Glutamatergic neuron (in vitro differentiated cells): Measurements from ENCODE around the gene KIF1B. TPM values are rescaled to one million over a fixed set of nuclear protein-coding genes. Genes with fewer than 3 reads are reported as not detected.

Experiments used
- DNase-seq: peaks from one replicate; pipeline ENCODE4 v3.0.0; 2022
- H3K27ac Mint-ChIP-seq: one replicate; pipeline ENCODE4 v1.8.0; 2020; ENCODE audit warnings: mild to moderate bottlenecking, mixed read lengths, inconsistent platforms; ENCODE audit not compliant: unreplicated experiment
- H3K27me3 Mint-ChIP-seq: one replicate; pipeline ENCODE4 v1.8.0; 2020; ENCODE audit warnings: mild to moderate bottlenecking, moderate library complexity, mixed read lengths, inconsistent platforms; ENCODE audit not compliant: unreplicated experiment
- H3K36me3 Mint-ChIP-seq: one replicate; pipeline ENCODE4 v1.8.0; 2020; ENCODE audit warnings: mild to moderate bottlenecking, mixed read lengths, inconsistent platforms; ENCODE audit not compliant: unreplicated experiment
- H3K4me1 Mint-ChIP-seq: one replicate; pipeline ENCODE4 v1.8.0; 2020; ENCODE audit warnings: mild to moderate bottlenecking, low read depth, mixed read lengths, inconsistent platforms; ENCODE audit not compliant: unreplicated experiment
- H3K4me3 Mint-ChIP-seq: one replicate; pipeline ENCODE4 v1.8.0; 2020; ENCODE audit warnings: mild to moderate bottlenecking, mixed read lengths, inconsistent platforms; ENCODE audit not compliant: unreplicated experiment
- H3K9me3 Mint-ChIP-seq: one replicate; pipeline ENCODE4 v1.8.0; 2020; ENCODE audit warnings: mild to moderate bottlenecking, moderate library complexity, mixed read lengths, inconsistent platforms; ENCODE audit not compliant: unreplicated experiment
- CTCF ChIP-seq: fragments of 200-600 bp; sonication (generic); IDR thresholded peaks from one replicate; pipeline ENCODE4 v1.5.0; 2021; ENCODE audit not compliant: partially characterized antibody, unreplicated experiment
- total RNA-seq: library from RNA; stranded (reverse); fragmentation: NEBNext Ultra II Directional; extraction: Animal tissue kit (Norgen Biotek cat#: 25700); gene quantifications from one replicate; pipeline ENCODE4 v1.2.1, GENCODE V29; 2021; ENCODE audit not compliant: unreplicated experiment

Gene KIF1B
- total RNA-seq, 1 donor from 2014 or later, result 261 TPM

GRCh38 chr1:10178597-10179405 is 31.6 kb upstream of the KIF1B start:
- peak; percentile 67 for DNase-seq
- TF ChIP-seq CTCF, result no peak
- H3K27ac Mint-ChIP-seq, result peak overlapping the region; percentile 99
- H3K4me1 Mint-ChIP-seq, result peaks cover 23% of the 10 kb centered on the region
- peaks cover 7% of the 10 kb centered on the region for H3K9me3 Mint-ChIP-seq
- peak overlapping the region; percentile 65 for H3K4me3 Mint-ChIP-seq
- H3K27me3 Mint-ChIP-seq, result peaks cover 1% of the 10 kb centered on the region
- H3K36me3 Mint-ChIP-seq, result peaks cover 12% of the 10 kb centered on the region

GRCh38 chr1:10179406-10180091 is 30.8 kb upstream of the KIF1B start:
- H3K36me3 Mint-ChIP-seq, result peaks cover 12% of the 10 kb centered on the region
- no peak for TF ChIP-seq CTCF
- peaks cover 4% of the 10 kb centered on the region for H3K27me3 Mint-ChIP-seq
- H3K4me1 Mint-ChIP-seq, result peaks cover 23% of the 10 kb centered on the region
- peaks cover 7% of the 10 kb centered on the region for H3K9me3 Mint-ChIP-seq
- H3K27ac Mint-ChIP-seq, result peak overlapping the region; percentile 99
- H3K4me3 Mint-ChIP-seq, result peak overlapping the region; percentile 65
- no peak for DNase-seq

GRCh38 chr1:10181154-10181553 is 29.2 kb upstream of the KIF1B start:
- Mint-ChIP-seq H3K27ac (no peak overlapping the region), H3K36me3 (peaks cover 8% of the 10 kb centered on the region), H3K4me1 (peaks cover 23% of the 10 kb centered on the region), H3K4me3 (no peak overlapping the region), H3K9me3 (peaks cover 6% of the 10 kb centered on the region), H3K27me3 (peaks cover 3% of the 10 kb centered on the region)
- DNase-seq, result no peak
- TF ChIP-seq CTCF, result no peak

- H3K4me1 Mint-ChIP-seq, result peaks cover 1% of the 10 kb centered on the region
- H3K4me3 Mint-ChIP-seq, result no peak overlapping the region
- peaks cover 5% of the 10 kb centered on the region for H3K9me3 Mint-ChIP-seq
- peaks cover 8% of the 10 kb centered on the region for H3K36me3 Mint-ChIP-seq
- H3K27me3 Mint-ChIP-seq, result peaks cover 3% of the 10 kb centered on the region
- no peak for TF ChIP-seq CTCF
- no peak for DNase-seq
- no peak overlapping the region for H3K27ac Mint-ChIP-seq
These were observed 24.6 kb upstream of the KIF1B start for GRCh38 chr1:10185759-10186158.
